Measurements from ENCODE around the gene CHAC1. TPM values are rescaled to one million over a fixed set of nuclear protein-coding genes. Genes with fewer than 3 reads are reported as not detected.
A peak's percentile ranks its signal among the peaks of the same experiment; 100 is the strongest.
"Not testable (repeated sequence)": the region's sequence is repeated elsewhere in the genome, so short reads cannot be mapped to it uniquely, and the experiment has no call there.

Gene CHAC1
- polyA plus RNA-seq, 1 donor from 2014 or later: 3.6 TPM

DNA sequence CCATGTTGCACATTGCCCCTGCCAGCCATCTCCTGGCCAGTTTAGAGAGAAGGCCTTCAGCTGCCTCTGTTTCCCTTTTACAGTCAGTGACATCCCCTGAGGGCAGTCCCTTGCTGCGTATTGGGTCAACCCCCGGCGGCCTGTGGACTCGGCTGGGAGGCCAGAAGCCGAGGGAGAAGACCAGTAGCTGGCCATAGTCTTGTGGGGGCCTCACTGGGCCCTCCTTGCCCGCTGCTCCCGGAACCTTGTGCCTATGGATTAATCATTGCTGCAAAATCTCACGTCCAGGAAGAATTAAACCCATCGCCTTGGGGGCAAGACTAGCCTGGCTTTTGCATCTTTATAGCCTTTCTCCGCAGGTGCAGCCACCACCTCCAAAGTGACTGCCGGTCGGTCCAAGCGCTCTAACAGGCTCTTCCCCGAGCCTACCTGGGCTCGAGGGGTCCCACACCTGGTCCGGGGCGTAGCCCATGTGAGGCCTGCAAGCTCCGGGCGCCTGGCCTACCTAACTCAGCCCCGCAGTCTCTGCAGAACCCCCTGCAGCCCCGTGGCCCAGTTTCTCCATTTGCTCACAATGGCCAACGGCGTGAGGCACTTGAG, 870 bp upstream of the CHAC1 start:
- H3F3A ChIP-seq (ENCODE audit: insufficient read depth, low read length, poor library complexity, severe bottlenecking): no peaks in the 10 kb centered on the region
- peak overlapping the region; percentile 39 for H3K27ac ChIP-seq (ENCODE audit: low read length)
- H4K20me1 ChIP-seq (ENCODE audit: insufficient read depth): no peaks in the 10 kb centered on the region
- H3K36me3 ChIP-seq (ENCODE audit: insufficient read depth, low read length): no peaks in the 10 kb centered on the region
- no peaks in the 10 kb centered on the region for H3K9me2 ChIP-seq (ENCODE audit: insufficient read depth, low read length)
- TF ChIP-seq POLR2AphosphoS5 (IDR thresholded peaks at IDR 0.05) (no peak), MXI1 (conservative IDR thresholded peaks at IDR 0.05; ENCODE audit: poor library complexity, severe bottlenecking) (no peak), SMC3 (conservative IDR thresholded peaks at IDR 0.05; ENCODE audit: poor library complexity) (no peak)
- TF ChIP-seq, protein P1, sequence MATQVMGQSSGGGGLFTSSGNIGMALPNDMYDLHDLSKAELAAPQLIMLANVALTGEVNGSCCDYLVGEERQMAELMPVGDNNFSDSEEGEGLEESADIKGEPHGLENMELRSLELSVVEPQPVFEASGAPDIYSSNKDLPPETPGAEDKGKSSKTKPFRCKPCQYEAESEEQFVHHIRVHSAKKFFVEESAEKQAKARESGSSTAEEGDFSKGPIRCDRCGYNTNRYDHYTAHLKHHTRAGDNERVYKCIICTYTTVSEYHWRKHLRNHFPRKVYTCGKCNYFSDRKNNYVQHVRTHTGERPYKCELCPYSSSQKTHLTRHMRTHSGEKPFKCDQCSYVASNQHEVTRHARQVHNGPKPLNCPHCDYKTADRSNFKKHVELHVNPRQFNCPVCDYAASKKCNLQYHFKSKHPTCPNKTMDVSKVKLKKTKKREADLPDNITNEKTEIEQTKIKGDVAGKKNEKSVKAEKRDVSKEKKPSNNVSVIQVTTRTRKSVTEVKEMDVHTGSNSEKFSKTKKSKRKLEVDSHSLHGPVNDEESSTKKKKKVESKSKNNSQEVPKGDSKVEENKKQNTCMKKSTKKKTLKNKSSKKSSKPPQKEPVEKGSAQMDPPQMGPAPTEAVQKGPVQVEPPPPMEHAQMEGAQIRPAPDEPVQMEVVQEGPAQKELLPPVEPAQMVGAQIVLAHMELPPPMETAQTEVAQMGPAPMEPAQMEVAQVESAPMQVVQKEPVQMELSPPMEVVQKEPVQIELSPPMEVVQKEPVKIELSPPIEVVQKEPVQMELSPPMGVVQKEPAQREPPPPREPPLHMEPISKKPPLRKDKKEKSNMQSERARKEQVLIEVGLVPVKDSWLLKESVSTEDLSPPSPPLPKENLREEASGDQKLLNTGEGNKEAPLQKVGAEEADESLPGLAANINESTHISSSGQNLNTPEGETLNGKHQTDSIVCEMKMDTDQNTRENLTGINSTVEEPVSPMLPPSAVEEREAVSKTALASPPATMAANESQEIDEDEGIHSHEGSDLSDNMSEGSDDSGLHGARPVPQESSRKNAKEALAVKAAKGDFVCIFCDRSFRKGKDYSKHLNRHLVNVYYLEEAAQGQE (IDR thresholded peaks at IDR 0.05; ENCODE audit: borderline replicate concordance): no peak
- H3K4me2 ChIP-seq (ENCODE audit: low read length): no peak overlapping the region
- peak overlapping the region; percentile 35 for H2AFZ ChIP-seq (ENCODE audit: low read depth, low read length)
- H3K79me2 ChIP-seq (replicated peaks; ENCODE audit: insufficient read depth, low read length): no peaks in the 10 kb centered on the region
- H3K27me3 ChIP-seq (ENCODE audit: insufficient read depth, low read depth, low read length): no peaks in the 10 kb centered on the region
- H3K9ac ChIP-seq (ENCODE audit: low read length): peak overlapping the region; percentile 72
- H3K4me3 ChIP-seq (ENCODE audit: low read length): peak overlapping the region; percentile 91
- no peaks in the 10 kb centered on the region for H3K9me3 ChIP-seq (ENCODE audit: low read length)

DNA sequence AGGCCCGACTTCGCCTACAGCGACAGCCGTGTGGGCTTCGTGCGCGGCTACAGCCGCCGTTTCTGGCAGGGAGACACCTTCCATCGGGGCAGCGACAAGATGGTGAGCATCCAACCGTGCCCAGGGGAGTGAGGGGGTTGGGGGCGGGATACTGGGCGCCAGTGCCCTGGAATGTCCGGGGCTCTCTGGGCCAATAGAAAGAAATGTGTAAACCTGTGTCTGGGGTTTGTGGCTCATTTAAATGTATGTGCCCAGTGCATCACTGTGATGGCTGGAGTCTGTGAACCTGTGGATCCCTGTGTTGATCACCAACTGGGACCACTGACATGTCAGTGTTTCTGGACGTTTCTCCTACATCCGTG, 423 bp downstream of the CHAC1 start:
- Histone ChIP-seq H3K9me2 (ENCODE audit: insufficient read depth, low read length) (no peaks in the 10 kb centered on the region), H2AFZ (ENCODE audit: low read depth, low read length) (peak overlapping the region; percentile 62), H3K4me3 (ENCODE audit: low read length) (peak overlapping the region; percentile 91), H4K20me1 (ENCODE audit: insufficient read depth) (no peaks in the 10 kb centered on the region), H3K36me3 (ENCODE audit: insufficient read depth, low read length) (no peaks in the 10 kb centered on the region), H3K9ac (ENCODE audit: low read length) (peak overlapping the region; percentile 71), H3K79me2 (replicated peaks; ENCODE audit: insufficient read depth, low read length) (no peaks in the 10 kb centered on the region), H3K27ac (ENCODE audit: low read length) (peak overlapping the region; percentile 30), H3K4me2 (ENCODE audit: low read length) (peak overlapping the region; percentile 75), H3K9me3 (ENCODE audit: low read length) (no peaks in the 10 kb centered on the region), H3F3A (ENCODE audit: insufficient read depth, low read length, poor library complexity, severe bottlenecking) (no peaks in the 10 kb centered on the region), H3K27me3 (ENCODE audit: insufficient read depth, low read depth, low read length) (no peaks in the 10 kb centered on the region)
- TF ChIP-seq, protein P1 (IDR thresholded peaks at IDR 0.05; ENCODE audit: borderline replicate concordance): no peak
- TF ChIP-seq TAF1 (IDR thresholded peaks at IDR 0.05; ENCODE audit: low read depth) (no peak), EP300 (conservative IDR thresholded peaks at IDR 0.05; ENCODE audit: poor library complexity, severe bottlenecking) (no peak), SMC3 (conservative IDR thresholded peaks at IDR 0.05; ENCODE audit: poor library complexity) (no peak), POLR2AphosphoS5 (IDR thresholded peaks at IDR 0.05) (no peak)
- TF ChIP-seq, protein P2, sequence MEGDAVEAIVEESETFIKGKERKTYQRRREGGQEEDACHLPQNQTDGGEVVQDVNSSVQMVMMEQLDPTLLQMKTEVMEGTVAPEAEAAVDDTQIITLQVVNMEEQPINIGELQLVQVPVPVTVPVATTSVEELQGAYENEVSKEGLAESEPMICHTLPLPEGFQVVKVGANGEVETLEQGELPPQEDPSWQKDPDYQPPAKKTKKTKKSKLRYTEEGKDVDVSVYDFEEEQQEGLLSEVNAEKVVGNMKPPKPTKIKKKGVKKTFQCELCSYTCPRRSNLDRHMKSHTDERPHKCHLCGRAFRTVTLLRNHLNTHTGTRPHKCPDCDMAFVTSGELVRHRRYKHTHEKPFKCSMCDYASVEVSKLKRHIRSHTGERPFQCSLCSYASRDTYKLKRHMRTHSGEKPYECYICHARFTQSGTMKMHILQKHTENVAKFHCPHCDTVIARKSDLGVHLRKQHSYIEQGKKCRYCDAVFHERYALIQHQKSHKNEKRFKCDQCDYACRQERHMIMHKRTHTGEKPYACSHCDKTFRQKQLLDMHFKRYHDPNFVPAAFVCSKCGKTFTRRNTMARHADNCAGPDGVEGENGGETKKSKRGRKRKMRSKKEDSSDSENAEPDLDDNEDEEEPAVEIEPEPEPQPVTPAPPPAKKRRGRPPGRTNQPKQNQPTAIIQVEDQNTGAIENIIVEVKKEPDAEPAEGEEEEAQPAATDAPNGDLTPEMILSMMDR (IDR thresholded peaks at IDR 0.05; ENCODE audit: poor library complexity, severe bottlenecking): no peak

DNA sequence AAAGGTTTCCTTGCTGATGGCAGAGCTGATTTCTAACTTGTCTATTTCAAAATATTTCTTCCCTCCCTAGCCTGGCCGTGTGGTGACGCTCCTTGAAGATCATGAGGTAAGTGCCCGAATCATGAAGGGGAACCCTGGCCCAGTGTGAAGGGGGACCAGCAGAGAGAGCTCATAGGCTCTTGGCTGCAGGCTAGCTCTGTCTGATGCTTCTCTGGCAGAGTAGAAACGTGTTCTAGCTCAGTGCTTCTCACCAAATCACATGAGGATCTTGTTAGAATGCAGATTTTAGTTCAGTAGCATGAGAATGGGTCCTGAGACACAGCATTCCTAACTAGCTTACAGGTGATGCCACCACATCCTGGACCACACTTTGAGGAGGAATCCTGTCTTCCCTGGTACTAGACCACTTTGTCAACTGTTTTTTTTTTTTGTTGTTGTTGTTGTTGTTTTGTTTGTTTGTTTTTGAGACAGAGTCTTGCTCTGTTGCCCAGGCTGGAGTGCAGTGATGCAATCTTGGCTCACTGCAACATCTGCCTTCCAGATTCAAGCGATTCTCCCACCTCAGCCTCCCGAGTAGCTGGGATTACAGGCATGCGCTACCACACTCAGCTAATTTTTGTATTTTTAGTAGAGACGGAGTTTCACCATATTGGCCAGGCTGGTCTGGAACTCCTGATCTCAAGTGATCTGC, 1.0 kb downstream of the CHAC1 start:
- Histone ChIP-seq H3K4me3 (ENCODE audit: low read length) (peak overlapping the region; percentile 91), H3K4me2 (ENCODE audit: low read length) (peak overlapping the region; percentile 75)
- H3K79me2 ChIP-seq (replicated peaks; ENCODE audit: insufficient read depth, low read length); H3K27ac ChIP-seq (ENCODE audit: low read length); H3K36me3 ChIP-seq (ENCODE audit: insufficient read depth, low read length); H3K9ac ChIP-seq (ENCODE audit: low read length); H3K27me3 ChIP-seq (ENCODE audit: insufficient read depth, low read depth, low read length); H2AFZ ChIP-seq (ENCODE audit: low read depth, low read length); H4K20me1 ChIP-seq (ENCODE audit: insufficient read depth); H3K9me2 ChIP-seq (ENCODE audit: insufficient read depth, low read length); H3F3A ChIP-seq (ENCODE audit: insufficient read depth, low read length, poor library complexity, severe bottlenecking); H3K9me3 ChIP-seq (ENCODE audit: low read length): not testable (repeated sequence)

Measured in neural cell (in vitro differentiated cells).